Neural progenitor cell (in vitro differentiated cells): ENCODE measurements around the gene GH1.

Experiments
- CTCF ChIP-seq: fragments of 200-600 bp; sonication (generic); IDR thresholded peaks from 2 replicates; pipeline ENCODE4 v1.5.1; 2017; ENCODE audit warnings: antibody characterized with exemption, mild to moderate bottlenecking
- EZH2 ChIP-seq: fragments of 200-600 bp; sonication (generic); IDR thresholded peaks from 2 replicates; pipeline ENCODE4 v1.6.1; 2017; ENCODE audit warnings: antibody characterized with exemption, mild to moderate bottlenecking, moderate library complexity

- TF ChIP-seq EZH2, result no peak
- TF ChIP-seq CTCF, result no peak
Measured at GRCh38 chr17:63955791-63956190, 37.2 kb upstream of the GH1 start.
